Peyer's patch (tissue), 4 donors: Measurements from ENCODE around the gene PCDHB13. TPM values are rescaled to one million over a fixed set of nuclear protein-coding genes. Genes with fewer than 3 reads are reported as not detected.
A peak's percentile ranks its signal among the peaks of the same experiment; 100 is the strongest.
"Not testable (repeated sequence)": the region's sequence is repeated elsewhere in the genome, so short reads cannot be mapped to it uniquely, and the experiment has no call there.

Source experiments
- DNase-seq, 3 donors: peaks; one replicate each; pipeline ENCODE4 v3.0.0-alpha.2; 2017 to 2019
- H3K27ac ChIP-seq, 4 donors: fragments of 200-600 bp; sonication (generic); one replicate each; pipeline ENCODE4 v1.5.1; 2016 to 2019
- H3K27me3 ChIP-seq, 2 donors: fragments of 200-600 bp; sonication (generic); one replicate each; pipeline ENCODE4 v1.5.1; 2019
- H3K36me3 ChIP-seq, 3 donors: fragments of 200-600 bp; sonication (generic); one replicate each; pipeline ENCODE4 v1.5.1; 2016 to 2019
- H3K4me1 ChIP-seq, 4 donors: fragments of 200-600 bp; sonication (generic); one replicate each; pipeline ENCODE4 v1.5.1; 2016 to 2019
- H3K4me3 ChIP-seq, 4 donors: fragments of 200-600 bp; sonication (generic); 1 replicate in 3 of 4; 2 replicates in 1 of 4; pipeline ENCODE4 v1.5.1; 2016 to 2019; ENCODE audit warnings: mild to moderate bottlenecking in 1 of 4
- H3K9me3 ChIP-seq, 4 donors: fragments of 200-600 bp; sonication (generic); one replicate each; pipeline ENCODE4 v1.5.1; 2016 to 2019; ENCODE audit warnings: mild to moderate bottlenecking in 1 of 4
- CTCF ChIP-seq, 6 experiments: fragments of 450-650 bp in 4 of 6; fragments of 200-600 bp in 2 of 6; sonication (generic) in 1 of 6; IDR thresholded peaks; one replicate each; pipeline ENCODE4 v1.5.1; 2017 to 2019; ENCODE audit warnings: antibody characterized with exemption in 6 of 6, mild to moderate bottlenecking in 3 of 6, moderate library complexity in 1 of 6
- POLR2A ChIP-seq, 2 donors: fragments of 450-650 bp; IDR thresholded peaks; one replicate each; pipeline ENCODE4 v1.5.1; 2017; ENCODE audit warnings: antibody characterized with exemption in 2 of 2, mild to moderate bottlenecking in 2 of 2, moderate library complexity in 2 of 2
- total RNA-seq, 4 donors: library from RNA; depleted of rRNA; stranded (reverse); fragments of >200 nt; gene quantifications; one replicate each; pipeline ENCODE4 v1.1.0, GENCODE V29; 2016

PCDHB13 gene
- total RNA-seq, 4 donors from 2014 or later, result 0.13 to 0.83 (median 0.32) TPM

GRCh38 chr5:141196363-141196762, 17.4 kb upstream of the PCDHB13 start:
- no peak for DNase-seq
- TF ChIP-seq CTCF (IDR thresholded peaks at IDR 0.05) (no peak), POLR2A (IDR thresholded peaks at IDR 0.05) (no peak)
- Histone ChIP-seq H3K36me3 (no peaks in the 10 kb centered on the region), H3K9me3 (peaks cover 0 to 45% (median 0%) of the 10 kb centered on the region in 4 donors), H3K4me1 (no peaks in the 10 kb centered on the region), H3K27me3 (no peaks in the 10 kb centered on the region), H3K27ac (no peak overlapping the region), H3K4me3 (no peak overlapping the region)

GRCh38 chr5:141199359-141200235, 14.1 kb upstream of the PCDHB13 start, which contains the start of gene PCDHB11:
Gene PCDHB11, plus strand, starts transcription at chr5:141199627. Its CDS starts 148 bp downstream, at chr5:141199775.
- Histone ChIP-seq H3K27ac (no peak within 1 kb of the TSS), H3K9me3 (peaks cover 0 to 44% (median 0%) of the 10 kb centered on the region in 4 donors), H3K4me1 (no peaks in the 10 kb centered on the region), H3K27me3 (no peaks in the 10 kb centered on the region), H3K36me3 (no peaks in the 10 kb centered on the region), H3K4me3 (no peak within 1 kb of the TSS)
- TF ChIP-seq POLR2A (IDR thresholded peaks at IDR 0.05) (no peak), CTCF (IDR thresholded peaks at IDR 0.05) (peak in 1 of 6 experiments; percentile 10)
- no peak for DNase-seq

DNA sequence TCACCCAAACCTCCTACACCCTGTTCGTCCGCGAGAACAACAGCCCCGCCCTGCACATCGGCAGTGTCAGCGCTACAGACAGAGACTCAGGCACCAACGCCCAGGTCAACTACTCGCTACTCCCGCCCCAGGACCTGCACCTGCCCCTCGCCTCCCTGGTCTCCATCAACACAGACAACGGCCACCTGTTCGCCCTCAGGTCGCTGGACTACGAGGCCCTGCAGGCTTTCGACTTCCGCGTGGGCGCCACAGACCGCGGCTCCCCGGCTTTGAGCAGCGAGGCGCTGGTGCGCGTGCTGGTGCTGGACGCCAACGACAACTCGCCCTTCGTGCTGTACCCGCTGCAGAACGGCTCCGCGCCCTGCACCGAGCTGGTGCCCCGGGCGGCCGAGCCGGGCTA, 12.6 kb upstream of the PCDHB13 start:
- H3K4me1 ChIP-seq, H3K36me3 ChIP-seq, H3K4me3 ChIP-seq, H3K27ac ChIP-seq, H3K27me3 ChIP-seq, DNase-seq: not testable (repeated sequence)
- H3K9me3 ChIP-seq, result peaks cover 0 to 44% (median 0%) of the 10 kb centered on the region in 4 donors

- H3K4me3 ChIP-seq, H3K27ac ChIP-seq, H3K4me1 ChIP-seq, H3K36me3 ChIP-seq, DNase-seq, H3K27me3 ChIP-seq: not testable (repeated sequence)
- peaks cover 0 to 40% (median 0%) of the 10 kb centered on the region in 4 donors for H3K9me3 ChIP-seq
These were observed 12.1 kb upstream of the PCDHB13 start for GRCh38 chr5:141201646-141202045.

- TF ChIP-seq POLR2A (IDR thresholded peaks at IDR 0.05) (no peak), CTCF (IDR thresholded peaks at IDR 0.05) (no peak)
- H3K4me3 ChIP-seq, result no peak within 1 kb of the TSS
These were observed 5.2 kb upstream of the PCDHB13 start, which contains the start of gene PCDHB12 for GRCh38 chr5:141208478-141208877. Gene PCDHB12, plus strand, starts transcription at chr5:141208719. Its CDS starts 189 bp downstream, at chr5:141208908.

GRCh38 chr5:141210281-141210680, 3.4 kb upstream of the PCDHB13 start:
- H3K4me3 ChIP-seq, DNase-seq, H3K27ac ChIP-seq, H3K4me1 ChIP-seq, H3K36me3 ChIP-seq, H3K27me3 ChIP-seq: not testable (repeated sequence)
- H3K9me3 ChIP-seq, result peaks cover 0 to 20% (median 0%) of the 10 kb centered on the region in 4 donors

More at GRCh38 chr5:141208478-141208877, 5.2 kb upstream of the PCDHB13 start, which contains the start of gene PCDHB12:
- no peaks in the 10 kb centered on the region for H3K36me3 ChIP-seq
- H3K9me3 ChIP-seq, result peaks cover 0 to 16% (median 0%) of the 10 kb centered on the region in 4 donors
- no peak for DNase-seq
- no peaks in the 10 kb centered on the region for H3K4me1 ChIP-seq
- H3K27me3 ChIP-seq, result no peaks in the 10 kb centered on the region
- no peak within 1 kb of the TSS for H3K27ac ChIP-seq

DNA sequence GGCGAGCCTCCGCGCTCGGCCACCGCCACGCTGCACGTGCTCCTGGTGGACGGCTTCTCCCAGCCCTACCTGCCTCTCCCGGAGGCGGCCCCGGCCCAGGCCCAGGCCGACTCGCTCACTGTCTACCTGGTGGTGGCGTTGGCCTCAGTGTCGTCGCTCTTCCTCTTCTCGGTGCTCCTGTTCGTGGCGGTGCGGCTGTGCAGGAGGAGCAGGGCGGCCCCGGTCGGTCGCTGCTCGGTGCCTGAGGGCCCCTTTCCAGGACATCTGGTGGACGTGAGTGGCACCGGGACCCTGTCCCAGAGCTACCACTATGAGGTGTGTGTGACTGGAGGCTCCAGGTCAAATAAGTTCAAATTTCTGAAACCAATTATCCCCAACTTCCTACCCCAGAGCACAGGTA, 2.9 kb upstream of the PCDHB13 start:
- not testable (repeated sequence) for H3K4me1 ChIP-seq, H3K36me3 ChIP-seq, H3K27ac ChIP-seq, H3K4me3 ChIP-seq, H3K27me3 ChIP-seq, DNase-seq
- peaks cover 0 to 22% (median 0%) of the 10 kb centered on the region in 4 donors for H3K9me3 ChIP-seq

DNA sequence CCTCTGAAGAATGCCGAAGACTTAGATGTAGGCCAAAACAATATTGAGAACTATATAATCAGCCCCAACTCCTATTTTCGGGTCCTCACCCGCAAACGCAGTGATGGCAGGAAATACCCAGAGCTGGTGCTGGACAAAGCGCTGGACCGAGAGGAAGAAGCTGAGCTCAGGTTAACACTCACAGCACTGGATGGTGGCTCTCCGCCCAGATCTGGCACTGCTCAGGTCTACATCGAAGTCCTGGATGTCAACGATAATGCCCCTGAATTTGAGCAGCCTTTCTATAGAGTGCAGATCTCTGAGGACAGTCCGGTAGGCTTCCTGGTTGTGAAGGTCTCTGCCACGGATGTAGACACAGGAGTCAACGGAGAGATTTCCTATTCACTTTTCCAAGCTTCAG, 864 bp downstream of the PCDHB13 start:
- H3K9me3 ChIP-seq, result peaks cover 0 to 27% (median 0%) of the 10 kb centered on the region in 4 donors
- not testable (repeated sequence) for H3K27ac ChIP-seq

DNA sequence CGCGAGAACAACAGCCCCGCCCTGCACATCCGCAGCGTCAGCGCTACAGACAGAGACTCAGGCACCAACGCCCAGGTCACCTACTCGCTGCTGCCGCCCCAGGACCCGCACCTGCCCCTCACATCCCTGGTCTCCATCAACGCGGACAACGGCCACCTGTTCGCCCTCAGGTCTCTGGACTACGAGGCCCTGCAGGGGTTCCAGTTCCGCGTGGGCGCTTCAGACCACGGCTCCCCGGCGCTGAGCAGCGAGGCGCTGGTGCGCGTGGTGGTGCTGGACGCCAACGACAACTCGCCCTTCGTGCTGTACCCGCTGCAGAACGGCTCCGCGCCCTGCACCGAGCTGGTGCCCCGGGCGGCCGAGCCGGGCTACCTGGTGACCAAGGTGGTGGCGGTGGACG, 1.8 kb downstream of the PCDHB13 start:
- not testable (repeated sequence) for H3K27me3 ChIP-seq, H3K4me3 ChIP-seq, H3K36me3 ChIP-seq, DNase-seq, H3K4me1 ChIP-seq, H3K27ac ChIP-seq
- H3K9me3 ChIP-seq, result peaks cover 0 to 22% (median 0%) of the 10 kb centered on the region in 4 donors

More for the DNA sequence above, 864 bp downstream of the PCDHB13 start:
- H3K4me3 ChIP-seq, H3K36me3 ChIP-seq, H3K4me1 ChIP-seq, DNase-seq, H3K27me3 ChIP-seq: not testable (repeated sequence)

- H3K4me1 ChIP-seq, H3K27me3 ChIP-seq, H3K36me3 ChIP-seq, H3K4me3 ChIP-seq, H3K27ac ChIP-seq, DNase-seq: not testable (repeated sequence)
- H3K9me3 ChIP-seq, result peaks cover 0 to 22% (median 0%) of the 10 kb centered on the region in 4 donors
These were observed 2.3 kb downstream of the PCDHB13 start for GRCh38 chr5:141216035-141216434.
